ENCODE measurements around the gene FAM9C.

DNA sequence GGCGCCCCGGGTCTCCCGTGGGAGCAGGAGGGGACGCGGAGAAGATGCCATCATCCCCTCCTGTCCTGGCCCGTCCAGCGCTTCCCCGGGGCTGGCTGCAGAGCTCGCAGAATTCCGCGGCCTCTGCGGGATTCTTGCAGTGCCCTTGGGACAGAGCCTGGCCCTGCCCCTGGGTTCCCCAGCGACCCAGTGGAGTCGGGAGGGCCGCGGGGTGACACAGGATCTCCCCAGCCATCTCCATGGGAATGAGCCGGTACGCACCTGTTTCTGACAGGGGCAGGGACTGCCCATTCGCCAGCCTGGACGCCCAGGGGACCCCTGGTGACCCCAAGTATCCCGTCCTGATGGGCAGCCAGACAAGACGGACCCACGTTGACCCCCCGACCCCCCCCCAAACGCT lies 482 bp downstream of the FAM9C start:
- TF ChIP-seq POLR2A (IDR thresholded peaks at IDR 0.05) = no peak
- TF ChIP-seq, protein P1, sequence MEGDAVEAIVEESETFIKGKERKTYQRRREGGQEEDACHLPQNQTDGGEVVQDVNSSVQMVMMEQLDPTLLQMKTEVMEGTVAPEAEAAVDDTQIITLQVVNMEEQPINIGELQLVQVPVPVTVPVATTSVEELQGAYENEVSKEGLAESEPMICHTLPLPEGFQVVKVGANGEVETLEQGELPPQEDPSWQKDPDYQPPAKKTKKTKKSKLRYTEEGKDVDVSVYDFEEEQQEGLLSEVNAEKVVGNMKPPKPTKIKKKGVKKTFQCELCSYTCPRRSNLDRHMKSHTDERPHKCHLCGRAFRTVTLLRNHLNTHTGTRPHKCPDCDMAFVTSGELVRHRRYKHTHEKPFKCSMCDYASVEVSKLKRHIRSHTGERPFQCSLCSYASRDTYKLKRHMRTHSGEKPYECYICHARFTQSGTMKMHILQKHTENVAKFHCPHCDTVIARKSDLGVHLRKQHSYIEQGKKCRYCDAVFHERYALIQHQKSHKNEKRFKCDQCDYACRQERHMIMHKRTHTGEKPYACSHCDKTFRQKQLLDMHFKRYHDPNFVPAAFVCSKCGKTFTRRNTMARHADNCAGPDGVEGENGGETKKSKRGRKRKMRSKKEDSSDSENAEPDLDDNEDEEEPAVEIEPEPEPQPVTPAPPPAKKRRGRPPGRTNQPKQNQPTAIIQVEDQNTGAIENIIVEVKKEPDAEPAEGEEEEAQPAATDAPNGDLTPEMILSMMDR (IDR thresholded peaks at IDR 0.05) = no peak

Data from testis (tissue), 2 donors.